ENCODE measurements around the gene CBFA2T3.
"Not testable (repeated sequence)": the region's sequence is repeated elsewhere in the genome, so short reads cannot be mapped to it uniquely, and the experiment has no call there.

The CBFA2T3 gene

GRCh38 chr16:88922826-88923410 is 54.1 kb downstream of the CBFA2T3 start:
- no peaks in the 10 kb centered on the region for H3K27me3 ChIP-seq (ENCODE audit: control insufficient read depth in 2 of 2, insufficient read depth in 2 of 2, low read length in 2 of 2)
- H3K36me3 ChIP-seq (ENCODE audit: control insufficient read depth in 2 of 2, insufficient read depth in 2 of 2, low read length in 2 of 2) = no peaks in the 10 kb centered on the region
- no peaks in the 10 kb centered on the region for H3K9me3 ChIP-seq (ENCODE audit: control insufficient read depth in 2 of 2, low read length in 2 of 2)
- H3K4me1 ChIP-seq (ENCODE audit: control insufficient read depth in 2 of 2, insufficient read depth in 2 of 2, low read length in 2 of 2) = peaks cover 18 to 19% of the 10 kb centered on the region in 2 donors
- H3K4me3 ChIP-seq (ENCODE audit: low read length in 2 of 2) = no peak overlapping the region
- peak overlapping the region in 1 of 2 donors; percentile 4 for H3K9ac ChIP-seq (ENCODE audit: low read depth in 1 of 2, low read length in 2 of 2)
- H3K27ac ChIP-seq (ENCODE audit: low read depth in 2 of 2, low read length in 2 of 2) = peak overlapping the region in 1 of 2 donors; percentile 63

DNA sequence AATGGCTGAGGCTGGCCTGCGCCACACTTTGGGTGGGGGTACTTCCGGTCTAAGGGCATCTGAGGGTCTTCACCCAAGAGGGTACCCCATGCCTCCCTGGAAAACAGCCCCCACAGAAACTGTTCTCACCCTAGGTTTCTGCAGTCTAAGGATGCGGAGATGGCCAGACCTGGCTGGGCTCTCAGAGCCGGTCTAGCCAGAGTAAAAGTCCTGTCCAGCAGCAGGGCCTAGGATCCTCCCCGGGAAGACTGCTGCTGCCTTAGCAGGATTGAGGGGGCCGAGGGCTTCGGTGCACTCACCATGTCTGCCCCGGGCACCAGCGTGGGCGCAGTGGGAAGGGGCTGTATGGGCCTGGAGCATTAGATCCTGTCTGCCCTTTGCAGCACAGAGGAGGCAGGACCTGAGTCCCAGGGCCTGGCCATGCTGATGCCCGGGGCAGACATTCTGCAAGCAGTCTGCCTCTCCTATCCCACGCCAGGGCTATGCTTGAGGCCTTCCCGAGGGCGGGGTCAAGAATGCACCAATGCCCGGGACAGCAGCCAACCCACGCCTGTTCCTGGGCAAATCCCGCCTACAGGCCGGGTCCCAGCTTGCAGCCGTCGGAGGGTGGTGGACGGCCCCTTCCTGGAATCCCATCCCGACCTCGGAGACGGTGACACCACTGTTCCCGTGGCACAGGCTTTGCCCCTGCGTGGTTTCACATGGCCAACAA is 54.7 kb downstream of the CBFA2T3 start:
- peak overlapping the region in 1 of 2 donors; percentile 63 for H3K27ac ChIP-seq (ENCODE audit: low read depth in 2 of 2, low read length in 2 of 2)
- H3K4me1 ChIP-seq (ENCODE audit: control insufficient read depth in 2 of 2, insufficient read depth in 2 of 2, low read length in 2 of 2) = peaks cover 18 to 19% of the 10 kb centered on the region in 2 donors
- no peaks in the 10 kb centered on the region for H3K9me3 ChIP-seq (ENCODE audit: control insufficient read depth in 2 of 2, low read length in 2 of 2)
- H3K27me3 ChIP-seq (ENCODE audit: control insufficient read depth in 2 of 2, insufficient read depth in 2 of 2, low read length in 2 of 2) = no peaks in the 10 kb centered on the region
- H3K4me3 ChIP-seq (ENCODE audit: low read length in 2 of 2) = no peak overlapping the region
- no peaks in the 10 kb centered on the region for H3K36me3 ChIP-seq (ENCODE audit: control insufficient read depth in 2 of 2, insufficient read depth in 2 of 2, low read length in 2 of 2)
- H3K9ac ChIP-seq (ENCODE audit: low read depth in 1 of 2, low read length in 2 of 2) = peak overlapping the region in 1 of 2 donors; percentile 4

GRCh38 chr16:88921591-88921990 is 55.4 kb downstream of the CBFA2T3 start:
- Histone ChIP-seq H3K9ac (ENCODE audit: low read depth in 1 of 2, low read length in 2 of 2) (no peak overlapping the region), H3K9me3 (ENCODE audit: control insufficient read depth in 2 of 2, low read length in 2 of 2) (no peaks in the 10 kb centered on the region), H3K36me3 (ENCODE audit: control insufficient read depth in 2 of 2, insufficient read depth in 2 of 2, low read length in 2 of 2) (no peaks in the 10 kb centered on the region), H3K27me3 (ENCODE audit: control insufficient read depth in 2 of 2, insufficient read depth in 2 of 2, low read length in 2 of 2) (no peaks in the 10 kb centered on the region), H3K27ac (ENCODE audit: low read depth in 2 of 2, low read length in 2 of 2) (peak overlapping the region; percentile 58 to 63), H3K4me3 (ENCODE audit: low read length in 2 of 2) (no peak overlapping the region), H3K4me1 (ENCODE audit: control insufficient read depth in 2 of 2, insufficient read depth in 2 of 2, low read length in 2 of 2) (peaks cover 18 to 19% of the 10 kb centered on the region in 2 donors)

- Histone ChIP-seq H3K27ac (ENCODE audit: low read depth in 2 of 2, low read length in 2 of 2) (peak overlapping the region; percentile 58 to 63), H3K36me3 (ENCODE audit: control insufficient read depth in 2 of 2, insufficient read depth in 2 of 2, low read length in 2 of 2) (no peaks in the 10 kb centered on the region), H3K4me3 (ENCODE audit: low read length in 2 of 2) (no peak overlapping the region), H3K9ac (ENCODE audit: low read depth in 1 of 2, low read length in 2 of 2) (peak overlapping the region in 1 of 2 donors; percentile 52), H3K4me1 (ENCODE audit: control insufficient read depth in 2 of 2, insufficient read depth in 2 of 2, low read length in 2 of 2) (peaks cover 18 to 19% of the 10 kb centered on the region in 2 donors), H3K9me3 (ENCODE audit: control insufficient read depth in 2 of 2, low read length in 2 of 2) (no peaks in the 10 kb centered on the region), H3K27me3 (ENCODE audit: control insufficient read depth in 2 of 2, insufficient read depth in 2 of 2, low read length in 2 of 2) (no peaks in the 10 kb centered on the region)
These were observed 56.1 kb downstream of the CBFA2T3 start for GRCh38 chr16:88920618-88921590.

DNA sequence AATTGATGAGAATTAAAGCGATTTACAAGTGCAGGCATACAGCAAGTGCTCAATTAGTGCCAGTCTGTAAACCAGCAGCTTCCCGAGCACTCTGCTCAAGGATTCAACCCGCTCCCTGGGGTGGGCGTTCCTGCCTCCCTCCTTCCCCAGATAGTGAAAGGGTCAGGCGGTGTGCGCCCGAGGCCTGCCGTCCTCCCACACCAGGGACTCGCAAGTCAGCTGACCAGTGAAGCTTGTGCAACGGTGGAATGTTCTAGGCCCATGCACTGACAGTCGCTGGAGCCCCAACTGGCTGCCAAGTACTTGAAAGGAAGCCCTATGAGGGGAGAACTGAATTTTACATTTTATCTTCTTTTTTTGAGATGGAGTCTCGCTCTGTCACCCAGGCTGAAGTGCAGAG is 57.1 kb downstream of the CBFA2T3 start:
- no peak overlapping the region for H3K27ac ChIP-seq (ENCODE audit: low read depth in 2 of 2, low read length in 2 of 2)
- H3K9me3 ChIP-seq (ENCODE audit: control insufficient read depth in 2 of 2, low read length in 2 of 2) = no peaks in the 10 kb centered on the region
- H3K27me3 ChIP-seq (ENCODE audit: control insufficient read depth in 2 of 2, insufficient read depth in 2 of 2, low read length in 2 of 2) = no peaks in the 10 kb centered on the region
- no peak overlapping the region for H3K4me3 ChIP-seq (ENCODE audit: low read length in 2 of 2)
- no peaks in the 10 kb centered on the region for H3K36me3 ChIP-seq (ENCODE audit: control insufficient read depth in 2 of 2, insufficient read depth in 2 of 2, low read length in 2 of 2)
- no peak overlapping the region for H3K9ac ChIP-seq (ENCODE audit: low read depth in 1 of 2, low read length in 2 of 2)
- H3K4me1 ChIP-seq (ENCODE audit: control insufficient read depth in 2 of 2, insufficient read depth in 2 of 2, low read length in 2 of 2) = peaks cover 18 to 19% of the 10 kb centered on the region in 2 donors

DNA sequence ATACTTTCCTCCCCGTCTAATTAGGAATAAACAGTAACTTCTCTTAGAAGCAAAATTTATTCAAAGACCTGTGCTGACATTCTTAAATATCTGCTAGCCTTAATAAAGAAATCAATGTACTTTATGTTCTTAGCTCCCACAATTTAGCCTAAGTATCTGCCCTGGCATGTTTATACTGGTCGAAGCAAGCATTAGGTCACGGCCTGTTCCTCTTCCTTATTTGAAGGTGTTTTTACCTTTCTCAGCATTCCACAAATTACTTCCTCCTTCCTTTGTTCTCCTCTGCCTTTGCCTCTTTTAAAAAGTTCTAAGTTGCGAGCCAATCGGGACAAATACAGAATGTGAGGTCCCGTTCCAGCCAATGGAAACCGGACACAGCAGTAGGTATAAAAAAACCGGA is 58.1 kb downstream of the CBFA2T3 start:
- H3K27ac ChIP-seq (ENCODE audit: low read depth in 2 of 2, low read length in 2 of 2); H3K9ac ChIP-seq (ENCODE audit: low read depth in 1 of 2, low read length in 2 of 2); H3K36me3 ChIP-seq (ENCODE audit: control insufficient read depth in 2 of 2, insufficient read depth in 2 of 2, low read length in 2 of 2); H3K4me3 ChIP-seq (ENCODE audit: low read length in 2 of 2); H3K27me3 ChIP-seq (ENCODE audit: control insufficient read depth in 2 of 2, insufficient read depth in 2 of 2, low read length in 2 of 2); H3K9me3 ChIP-seq (ENCODE audit: control insufficient read depth in 2 of 2, low read length in 2 of 2): not testable (repeated sequence)
- peaks cover 18 to 19% of the 10 kb centered on the region in 2 donors for H3K4me1 ChIP-seq (ENCODE audit: control insufficient read depth in 2 of 2, insufficient read depth in 2 of 2, low read length in 2 of 2)

DNA sequence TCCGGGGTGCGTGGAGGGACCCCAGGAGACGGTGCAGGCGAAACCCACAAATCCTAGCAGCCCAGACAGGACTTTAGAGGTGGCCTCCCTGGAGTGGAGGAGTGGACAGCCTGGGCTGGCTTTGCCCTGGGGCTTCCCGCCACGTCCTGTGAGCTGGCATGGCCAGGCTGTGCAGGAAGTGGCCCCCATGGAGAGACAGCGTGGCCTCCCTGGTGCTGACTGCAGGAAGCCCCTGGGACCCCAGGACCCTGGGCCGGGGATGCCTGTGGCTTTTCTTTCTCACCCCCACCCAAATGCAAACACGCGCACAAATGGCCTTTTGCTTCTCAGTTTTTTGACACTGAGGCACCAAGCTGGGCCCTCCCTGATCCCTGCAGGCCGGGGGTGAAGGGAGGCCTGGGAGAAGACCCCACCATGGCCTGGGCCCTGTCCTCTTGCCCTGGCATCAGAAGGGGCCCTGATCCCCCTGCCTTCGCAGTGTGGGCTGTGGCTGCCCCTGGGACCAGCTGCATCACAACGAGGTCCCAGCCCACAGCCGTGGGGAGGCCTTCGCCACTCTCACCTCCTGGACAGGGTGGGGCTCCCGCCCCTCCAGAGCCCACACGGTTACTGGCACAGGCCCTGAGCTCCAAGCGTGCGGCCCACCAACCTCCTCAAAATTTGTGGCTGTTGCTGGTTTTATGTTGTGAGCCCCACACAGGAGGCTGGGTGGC is 58.9 kb downstream of the CBFA2T3 start:
- H3K36me3 ChIP-seq (ENCODE audit: control insufficient read depth in 2 of 2, insufficient read depth in 2 of 2, low read length in 2 of 2) = no peaks in the 10 kb centered on the region
- H3K4me1 ChIP-seq (ENCODE audit: control insufficient read depth in 2 of 2, insufficient read depth in 2 of 2, low read length in 2 of 2) = peaks cover 18 to 19% of the 10 kb centered on the region in 2 donors
- no peaks in the 10 kb centered on the region for H3K9me3 ChIP-seq (ENCODE audit: control insufficient read depth in 2 of 2, low read length in 2 of 2)
- no peak overlapping the region for H3K4me3 ChIP-seq (ENCODE audit: low read length in 2 of 2)
- no peak overlapping the region for H3K9ac ChIP-seq (ENCODE audit: low read depth in 1 of 2, low read length in 2 of 2)
- H3K27me3 ChIP-seq (ENCODE audit: control insufficient read depth in 2 of 2, insufficient read depth in 2 of 2, low read length in 2 of 2) = no peaks in the 10 kb centered on the region
- H3K27ac ChIP-seq (ENCODE audit: low read depth in 2 of 2, low read length in 2 of 2) = no peak overlapping the region

- Histone ChIP-seq H3K4me1 (ENCODE audit: control insufficient read depth in 2 of 2, insufficient read depth in 2 of 2, low read length in 2 of 2) (peaks cover 16 to 18% of the 10 kb centered on the region in 2 donors), H3K27ac (ENCODE audit: low read depth in 2 of 2, low read length in 2 of 2) (no peak overlapping the region), H3K9me3 (ENCODE audit: control insufficient read depth in 2 of 2, low read length in 2 of 2) (no peaks in the 10 kb centered on the region), H3K36me3 (ENCODE audit: control insufficient read depth in 2 of 2, insufficient read depth in 2 of 2, low read length in 2 of 2) (no peaks in the 10 kb centered on the region), H3K9ac (ENCODE audit: low read depth in 1 of 2, low read length in 2 of 2) (no peak overlapping the region), H3K27me3 (ENCODE audit: control insufficient read depth in 2 of 2, insufficient read depth in 2 of 2, low read length in 2 of 2) (no peaks in the 10 kb centered on the region), H3K4me3 (ENCODE audit: low read length in 2 of 2) (no peak overlapping the region)
These were observed 59.7 kb downstream of the CBFA2T3 start for GRCh38 chr16:88917146-88917914.

- no peak overlapping the region for H3K9ac ChIP-seq (ENCODE audit: low read depth in 1 of 2, low read length in 2 of 2)
- H3K27ac ChIP-seq (ENCODE audit: low read depth in 2 of 2, low read length in 2 of 2) = no peak overlapping the region
- H3K4me3 ChIP-seq (ENCODE audit: low read length in 2 of 2) = no peak overlapping the region
- H3K36me3 ChIP-seq (ENCODE audit: control insufficient read depth in 2 of 2, insufficient read depth in 2 of 2, low read length in 2 of 2) = no peaks in the 10 kb centered on the region
- no peaks in the 10 kb centered on the region for H3K27me3 ChIP-seq (ENCODE audit: control insufficient read depth in 2 of 2, insufficient read depth in 2 of 2, low read length in 2 of 2)
- H3K4me1 ChIP-seq (ENCODE audit: control insufficient read depth in 2 of 2, insufficient read depth in 2 of 2, low read length in 2 of 2) = peaks cover 4% of the 10 kb centered on the region in 2 donors
- no peaks in the 10 kb centered on the region for H3K9me3 ChIP-seq (ENCODE audit: control insufficient read depth in 2 of 2, low read length in 2 of 2)
These were observed 61.2 kb downstream of the CBFA2T3 start for GRCh38 chr16:88915639-88916327.

All from mucosa of rectum (tissue), 2 donors.